NCI-H2029 treated with DMSO at 0.1 percent for 48 hours (cell line): ENCODE results near the gene CLEC14A.

Experiments used
- DNase-seq: peaks from one replicate; lab custom pipeline; 2025; lab: John Stamatoyannopoulos, UW

CLEC14A gene

GRCh38 chr14:38248321-38249028 is 7.4 kb downstream of the CLEC14A start:
- DNase-seq: no peak

- DNase-seq: no peak
Measured at GRCh38 chr14:38243696-38244240, 12.1 kb downstream of the CLEC14A start.

GRCh38 chr14:38238878-38239277 is 17.0 kb downstream of the CLEC14A start:
- no peak for DNase-seq

GRCh38 chr14:38238332-38238731 is 17.6 kb downstream of the CLEC14A start:
- no peak for DNase-seq

- no peak for DNase-seq
Measured at GRCh38 chr14:38233218-38233617, 22.7 kb downstream of the CLEC14A start.

GRCh38 chr14:38226366-38226765 is 29.5 kb downstream of the CLEC14A start:
- no peak for DNase-seq

- no peak for DNase-seq
Measured at GRCh38 chr14:38225946-38226345, 29.9 kb downstream of the CLEC14A start.

- DNase-seq: no peak
Measured at GRCh38 chr14:38224338-38224737, 31.6 kb downstream of the CLEC14A start.

- DNase-seq: no peak
Measured at GRCh38 chr14:38221077-38221476, 34.8 kb downstream of the CLEC14A start.

- no peak for DNase-seq
Measured at GRCh38 chr14:38217553-38217952, 38.3 kb downstream of the CLEC14A start.

GRCh38 chr14:38213001-38213400 is 42.9 kb downstream of the CLEC14A start:
- no peak for DNase-seq

- no peak for DNase-seq
Measured at GRCh38 chr14:38212111-38212510, 43.8 kb downstream of the CLEC14A start.

GRCh38 chr14:38211255-38211735 is 44.6 kb downstream of the CLEC14A start:
- DNase-seq: no peak

GRCh38 chr14:38210587-38211216 is 45.2 kb downstream of the CLEC14A start:
- no peak for DNase-seq

GRCh38 chr14:38209572-38210557 is 46.0 kb downstream of the CLEC14A start:
- peak; percentile 26 for DNase-seq

GRCh38 chr14:38208618-38209562 is 47.0 kb downstream of the CLEC14A start:
- DNase-seq: no peak

- DNase-seq: no peak
Measured at GRCh38 chr14:38207736-38208617, 47.9 kb downstream of the CLEC14A start, which contains the start of gene SSTR1. Gene SSTR1, plus strand, starts transcription at chr14:38207904. Its CDS starts 1,486 bp downstream, at chr14:38209390.

- no peak for DNase-seq
Measured at GRCh38 chr14:38207377-38207735, 48.5 kb downstream of the CLEC14A start.

GRCh38 chr14:38206689-38207376 is 49.1 kb downstream of the CLEC14A start:
- DNase-seq: no peak
